ENCODE data around the gene MUS81. TPM values are rescaled to one million over a fixed set of nuclear protein-coding genes. Genes with fewer than 3 reads are reported as not detected.

The MUS81 gene
- total and polyA plus RNA-seq, 5 experiments from 2014 or later: 21.7 to 97.8 (median 26.5) TPM

DNA sequence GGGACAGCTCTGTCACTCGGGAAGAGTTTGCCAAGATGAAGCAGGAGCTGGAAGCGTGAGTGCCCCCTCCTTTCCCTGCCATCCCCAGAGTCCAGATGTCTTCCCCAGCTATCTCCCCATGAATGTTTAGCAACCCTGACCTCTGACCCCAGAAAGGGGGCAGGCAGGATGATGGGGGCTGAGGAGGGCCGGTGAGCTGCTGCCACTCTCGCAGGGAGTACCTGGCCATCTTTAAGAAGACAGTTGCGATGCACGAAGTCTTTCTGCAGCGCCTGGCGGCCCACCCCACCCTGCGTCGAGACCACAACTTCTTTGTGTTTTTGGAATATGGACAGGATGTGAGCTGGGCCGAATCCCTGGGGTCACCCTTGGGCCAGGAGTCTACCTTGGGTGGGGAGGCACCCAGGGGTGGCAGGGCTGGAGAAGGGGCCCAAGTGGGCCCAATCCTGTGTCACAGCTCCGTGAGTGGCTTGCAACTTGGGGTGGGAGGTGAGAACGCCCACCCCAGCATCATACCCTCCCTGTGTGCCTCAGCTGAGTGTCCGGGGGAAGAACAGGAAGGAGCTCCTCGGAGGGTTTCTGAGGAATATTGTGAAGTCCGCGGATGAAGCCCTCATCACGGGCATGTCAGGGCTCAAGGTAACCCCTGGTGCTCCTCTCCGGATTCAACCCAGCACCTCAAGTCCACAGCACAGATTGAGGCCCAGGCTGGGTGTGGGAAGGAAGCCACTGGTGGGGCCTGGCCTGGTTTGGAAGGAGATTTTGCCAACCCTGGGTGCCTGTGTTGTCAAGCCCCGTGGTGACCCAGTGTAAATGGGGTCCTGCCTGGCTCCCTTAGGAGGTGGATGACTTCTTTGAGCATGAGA is 9.8 kb upstream of the MUS81 start:
- DNase-seq (no peak), ATAC-seq (peak in 1 of 2 donors; percentile 15)
- H3K4me3 Mint-ChIP-seq: no peak overlapping the region
- peaks cover 4 to 29% (median 20%) of the 10 kb centered on the region in 3 donors for H3K36me3 Mint-ChIP-seq
- no peaks in the 10 kb centered on the region for H3K27me3 Mint-ChIP-seq
- POLR2A ChIA-PET: interaction anchor here (0.6 to 1.6 kb wide), 4 partner anchors 9 to 71 kb away, joined by 3 to 8 read pairs (median 6); partner anchors contain the start of gene MUS81
- peak overlapping the region in 2 of 10 donors; percentile 36 to 40 for H3K27ac Mint-ChIP-seq
- peaks cover 6 to 31% (median 24%) of the 10 kb centered on the region in 4 donors for H3K4me1 Mint-ChIP-seq
- no peaks in the 10 kb centered on the region for H3K9me3 Mint-ChIP-seq

DNA sequence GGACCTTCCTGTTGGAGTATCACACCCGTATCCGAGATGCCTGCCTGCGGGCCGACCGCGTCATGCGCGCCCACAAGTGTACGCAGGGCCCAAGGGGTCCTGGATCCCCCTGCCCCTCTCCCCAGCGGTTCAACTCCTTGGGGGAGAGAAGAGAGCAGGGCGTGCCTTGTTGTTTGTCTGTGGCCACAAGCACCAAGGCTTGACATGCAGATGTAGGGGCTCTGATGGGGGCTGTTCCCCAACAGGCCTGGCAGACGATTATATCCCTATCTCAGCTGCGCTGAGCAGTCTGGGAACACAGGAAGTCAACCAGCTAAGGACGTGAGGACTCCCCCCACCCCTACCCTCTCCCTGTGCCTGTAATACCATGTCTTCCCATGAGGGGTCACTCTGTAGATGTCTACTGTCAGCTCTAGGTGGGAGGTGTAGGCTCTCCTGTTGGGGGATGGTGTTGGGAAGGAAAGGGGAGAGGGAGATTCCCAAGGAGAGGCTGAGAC is 9.1 kb upstream of the MUS81 start:
- no peak overlapping the region for H3K4me3 Mint-ChIP-seq
- DNase-seq (no peak), ATAC-seq (peak in 1 of 2 donors; percentile 10)
- H3K9me3 Mint-ChIP-seq: no peaks in the 10 kb centered on the region
- peaks cover 6 to 38% (median 29%) of the 10 kb centered on the region in 4 donors for H3K4me1 Mint-ChIP-seq
- H3K27ac Mint-ChIP-seq: peak overlapping the region in 3 of 10 donors; percentile 36 to 65 (median 40)
- POLR2A ChIA-PET: interaction anchor here (0.6 to 1.2 kb wide), 6 partner anchors 8 to 202 kb away, joined by 3 to 7 read pairs (median 3); partner anchors contain the start of gene CCDC85B
- H3K36me3 Mint-ChIP-seq: peaks cover 4 to 35% (median 23%) of the 10 kb centered on the region in 3 donors
- no peaks in the 10 kb centered on the region for H3K27me3 Mint-ChIP-seq

DNA sequence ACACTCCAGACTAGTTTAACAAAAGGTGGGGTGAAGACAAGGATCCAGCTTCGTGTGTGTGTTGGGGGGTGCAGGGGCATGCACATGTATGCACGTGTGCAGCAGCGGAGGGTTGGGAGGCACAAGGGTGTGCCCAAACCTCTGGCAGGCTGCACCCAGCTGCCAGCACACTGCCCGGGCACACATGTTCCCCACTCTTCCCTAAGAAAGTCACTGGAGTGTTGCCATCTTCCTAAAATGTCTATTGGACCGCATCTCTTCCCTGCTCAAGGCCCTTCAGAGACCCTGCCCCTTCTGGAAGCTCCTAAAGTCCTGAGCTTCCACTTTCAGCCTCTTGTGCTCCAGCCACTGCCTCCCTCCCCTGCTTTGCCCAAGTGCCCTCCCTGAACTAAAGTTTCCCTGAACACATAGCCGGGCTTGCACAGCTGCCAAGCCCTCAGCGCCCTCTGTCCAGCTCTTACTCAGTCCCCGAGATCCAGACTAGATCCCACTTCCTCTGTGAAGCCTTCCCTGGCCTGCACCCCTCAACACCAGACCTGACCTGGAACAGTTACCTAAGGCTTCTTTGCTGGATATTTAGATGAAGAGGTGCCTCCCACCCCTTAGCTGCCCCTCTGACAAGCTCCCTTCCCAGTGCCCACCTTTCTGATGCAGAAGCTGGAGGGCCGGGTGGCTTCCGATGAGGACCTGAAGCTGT is 8.3 kb upstream of the MUS81 start:
- Mint-ChIP-seq H3K27ac (peak overlapping the region in 5 of 10 donors; percentile 4 to 80 (median 43)), H3K36me3 (peaks cover 4 to 43% (median 28%) of the 10 kb centered on the region in 3 donors), H3K9me3 (no peaks in the 10 kb centered on the region), H3K4me3 (peak overlapping the region in 2 of 10 donors; percentile 6 to 80), H3K27me3 (no peaks in the 10 kb centered on the region), H3K4me1 (peaks cover 11 to 46% (median 38%) of the 10 kb centered on the region in 4 donors)
- POLR2A ChIA-PET: interaction anchor here (0.6 to 1.2 kb wide), 5 partner anchors 8 to 201 kb away, joined by 3 to 7 read pairs (median 3); partner anchors contain the start of genes CCDC85B and SNX32
- DNase-seq (no peak), ATAC-seq (no peak)

DNA sequence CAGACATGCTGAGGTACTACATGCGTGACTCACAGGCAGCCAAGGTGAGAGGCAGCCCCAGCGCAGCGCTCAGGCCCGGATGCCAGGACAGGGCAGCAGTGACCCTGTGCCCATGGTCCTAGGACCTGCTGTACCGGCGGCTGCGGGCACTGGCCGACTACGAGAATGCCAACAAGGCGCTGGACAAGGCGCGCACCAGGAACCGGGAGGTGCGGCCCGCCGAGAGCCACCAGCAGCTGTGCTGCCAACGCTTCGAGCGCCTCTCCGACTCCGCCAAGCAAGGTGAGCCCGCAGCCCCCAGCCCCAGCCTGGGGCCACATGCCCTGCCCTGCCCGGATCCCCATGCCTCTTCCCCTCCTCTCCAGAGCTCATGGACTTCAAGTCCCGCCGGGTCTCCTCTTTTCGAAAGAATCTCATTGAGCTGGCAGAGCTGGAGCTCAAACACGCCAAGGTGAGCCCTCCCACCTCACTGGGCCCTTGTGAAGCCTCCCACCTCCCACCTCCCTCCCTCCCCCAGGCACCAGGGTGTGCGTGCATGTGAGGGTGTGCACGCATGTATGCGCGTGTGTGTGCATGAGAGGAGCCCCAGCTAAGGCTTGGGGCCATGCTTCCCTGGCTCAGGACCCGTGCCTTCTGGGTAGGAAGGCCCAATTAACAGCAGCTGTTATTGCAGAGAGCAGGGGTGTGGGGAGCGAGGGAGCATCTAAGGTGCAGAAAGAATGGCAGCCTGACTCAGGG is 7.6 kb upstream of the MUS81 start:
- peak overlapping the region in 2 of 10 donors; percentile 4 to 24 for H3K27ac Mint-ChIP-seq
- no peak overlapping the region for H3K4me3 Mint-ChIP-seq
- DNase-seq (no peak), ATAC-seq (no peak)
- H3K36me3 Mint-ChIP-seq: peaks cover 4 to 43% (median 28%) of the 10 kb centered on the region in 3 donors
- POLR2A ChIA-PET: interaction anchor here (1.2 to 1.5 kb wide), 2 partner anchors 19 to 141 kb away, joined by 3 to 4 read pairs; partner anchors contain the start of gene SNX32
- H3K27me3 Mint-ChIP-seq: no peaks in the 10 kb centered on the region
- H3K9me3 Mint-ChIP-seq: no peaks in the 10 kb centered on the region
- peaks cover 11 to 46% (median 38%) of the 10 kb centered on the region in 4 donors for H3K4me1 Mint-ChIP-seq

DNA sequence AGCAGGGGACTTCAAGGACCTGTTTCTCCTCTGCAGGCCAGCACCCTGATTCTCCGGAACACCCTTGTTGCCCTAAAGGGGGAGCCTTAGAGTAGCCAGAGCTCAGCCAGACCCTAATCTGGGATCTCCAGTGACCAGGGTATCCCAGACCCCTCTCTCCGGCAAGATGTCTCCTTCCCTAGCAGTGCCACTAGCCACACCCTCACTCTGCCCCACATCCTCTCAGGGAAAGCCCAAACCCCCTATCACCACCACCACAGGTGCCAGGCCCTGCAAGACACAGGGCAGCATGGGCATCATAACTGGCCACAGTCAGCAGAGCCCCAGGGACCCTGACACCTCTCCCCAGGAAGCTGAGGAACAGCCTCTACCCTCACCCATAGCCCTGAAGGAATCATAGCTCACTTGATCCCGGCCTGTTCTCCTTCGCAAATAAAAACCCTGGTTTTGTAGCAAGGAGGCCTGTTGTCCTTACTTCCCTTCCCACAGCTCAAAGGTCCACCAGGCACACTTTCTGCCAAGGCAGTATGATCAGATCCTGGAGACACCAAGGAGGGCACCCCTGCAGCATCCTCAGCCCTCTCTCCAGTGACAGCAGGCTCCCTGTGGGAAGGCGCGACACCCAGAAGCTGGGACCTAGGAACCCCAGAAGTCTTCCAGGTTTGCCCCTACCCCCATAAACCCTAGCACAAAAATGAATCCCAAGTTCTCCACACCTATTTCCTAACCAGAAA is 6.8 kb upstream of the MUS81 start:
- Mint-ChIP-seq H3K27me3 (no peaks in the 10 kb centered on the region), H3K4me1 (peaks cover 13 to 47% (median 41%) of the 10 kb centered on the region in 4 donors), H3K4me3 (peak overlapping the region in 5 of 10 donors; percentile 18 to 72 (median 35)), H3K9me3 (no peaks in the 10 kb centered on the region), H3K36me3 (peaks cover 4 to 43% (median 28%) of the 10 kb centered on the region in 3 donors), H3K27ac (peak overlapping the region in 6 of 10 donors; percentile 31 to 91 (median 74))
- POLR2A ChIA-PET: interaction anchor here (1.5 kb wide), 1 partner anchor 142 kb away, joined by 4 read pairs; no protein-coding TSS in a partner anchor
- ATAC-seq (no peak), DNase-seq (no peak)

DNA sequence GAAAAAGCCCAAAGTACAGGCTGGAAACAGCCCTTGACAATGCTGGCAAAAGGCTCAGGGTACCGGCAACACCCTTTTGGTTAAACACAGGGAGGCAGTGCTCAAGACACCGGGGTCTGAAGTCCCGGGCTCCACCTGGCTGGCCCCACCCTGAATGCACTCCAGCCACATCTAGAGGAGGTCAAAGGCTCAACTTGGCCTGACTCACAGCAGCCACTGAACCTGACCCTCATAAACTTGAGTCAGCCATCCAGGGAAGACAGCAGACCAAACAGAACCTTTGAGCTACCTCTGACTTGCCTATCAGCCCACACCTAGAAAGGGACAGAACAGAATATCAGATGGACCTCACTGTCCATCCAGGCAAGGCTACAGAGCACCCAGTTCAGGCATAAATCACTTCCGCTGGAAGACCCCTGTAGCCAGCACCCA is 6.1 kb upstream of the MUS81 start:
- DNase-seq (no peak), ATAC-seq (no peak)
- H3K9me3 Mint-ChIP-seq: no peaks in the 10 kb centered on the region
- POLR2A ChIA-PET: no interaction called here
- no peaks in the 10 kb centered on the region for H3K27me3 Mint-ChIP-seq
- H3K4me1 Mint-ChIP-seq: peaks cover 18 to 50% (median 47%) of the 10 kb centered on the region in 4 donors
- peak overlapping the region in 8 of 10 donors; percentile 40 to 91 (median 76) for H3K27ac Mint-ChIP-seq
- peak overlapping the region in 8 of 10 donors; percentile 14 to 95 (median 51) for H3K4me3 Mint-ChIP-seq
- H3K36me3 Mint-ChIP-seq: peaks cover 4 to 43% (median 28%) of the 10 kb centered on the region in 3 donors

DNA sequence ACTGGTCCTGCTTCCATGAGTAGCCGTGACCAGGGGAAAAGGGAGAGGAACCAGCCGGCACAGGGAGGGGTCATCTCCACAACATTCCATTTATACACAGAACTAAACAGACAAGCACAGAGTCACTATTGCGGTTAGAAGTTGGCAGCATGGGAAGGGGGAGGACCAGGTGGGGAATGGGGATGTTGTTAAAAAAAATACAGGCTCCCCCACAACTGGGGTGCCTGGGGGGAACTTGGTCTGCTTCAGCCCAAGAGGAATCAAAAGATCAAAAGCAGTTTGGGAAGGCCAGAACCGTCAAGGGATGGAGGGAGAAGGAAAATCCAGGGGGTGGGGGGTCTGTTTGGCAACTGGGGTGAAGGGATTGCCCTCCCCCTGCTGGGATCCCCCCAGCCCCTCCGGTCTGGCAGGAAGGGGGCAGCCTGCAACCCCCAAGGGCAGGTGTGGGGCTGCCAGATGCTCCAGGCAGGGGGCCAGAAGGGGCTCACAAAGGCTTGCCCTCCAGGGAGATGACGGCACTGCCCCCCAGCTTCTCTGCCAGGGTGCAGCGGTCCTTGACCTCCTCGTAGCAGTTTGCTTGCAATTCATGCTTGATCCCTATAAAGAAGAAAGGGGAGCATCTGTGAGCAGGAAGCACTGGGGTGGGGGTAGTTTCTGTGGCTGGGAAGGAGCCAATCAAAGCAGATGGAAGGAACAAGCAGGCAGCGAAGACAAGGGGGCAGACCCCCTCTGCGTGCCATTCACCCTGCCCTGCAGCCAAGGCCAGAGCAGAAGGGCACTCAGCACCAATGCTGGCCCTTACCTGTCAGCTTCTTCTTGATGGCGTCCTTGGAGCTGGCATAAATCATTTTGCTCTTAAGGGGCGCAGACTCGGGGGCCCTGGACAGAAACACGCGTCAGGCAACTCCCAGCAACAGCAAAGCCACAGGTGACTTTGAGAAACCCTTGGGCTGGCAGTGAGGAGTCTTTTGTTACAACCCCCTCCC is 5.1 kb upstream of the MUS81 start:
- H3K27ac Mint-ChIP-seq: peak overlapping the region in 7 of 10 donors; percentile 47 to 92 (median 75)
- no peaks in the 10 kb centered on the region for H3K9me3 Mint-ChIP-seq
- H3K27me3 Mint-ChIP-seq: no peaks in the 10 kb centered on the region
- peaks cover 23 to 56% (median 50%) of the 10 kb centered on the region in 4 donors for H3K4me1 Mint-ChIP-seq
- H3K4me3 Mint-ChIP-seq: peak overlapping the region; percentile 51 to 96 (median 92)
- POLR2A ChIA-PET: interaction anchor here (1.0 to 12.6 kb wide), 2 partner anchors 31 to 143 kb away, joined by 3 to 405 read pairs; partner anchors contain the start of genes CCDC85B, CTSW, FIBP and KAT5
- H3K36me3 Mint-ChIP-seq: peaks cover 4 to 43% (median 28%) of the 10 kb centered on the region in 3 donors
- ATAC-seq (no peak), DNase-seq (no peak)

DNA sequence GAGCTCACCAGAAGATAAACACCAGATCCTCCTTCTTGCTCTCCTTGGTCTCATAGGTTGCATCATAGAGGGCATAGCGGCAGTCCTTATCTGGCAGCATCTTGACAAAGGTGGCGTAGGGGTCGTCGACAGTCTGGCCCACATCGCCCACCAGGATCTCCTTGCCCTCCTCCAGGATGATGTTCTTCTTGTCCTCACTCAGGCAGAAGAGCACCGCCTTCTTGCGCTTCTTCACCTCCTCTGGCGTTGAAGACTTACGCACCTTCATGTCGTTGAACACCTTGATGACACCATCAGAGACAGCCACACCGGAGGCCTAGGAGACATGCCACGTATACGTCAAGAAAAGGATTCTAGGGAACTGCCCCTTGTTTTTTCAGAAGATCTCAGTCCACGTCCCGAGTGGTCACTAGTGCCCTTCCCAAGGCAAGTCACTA is 4.3 kb upstream of the MUS81 start:
- H3K27me3 Mint-ChIP-seq: no peaks in the 10 kb centered on the region
- peaks cover 28 to 58% (median 53%) of the 10 kb centered on the region in 4 donors for H3K4me1 Mint-ChIP-seq
- DNase-seq (no peak), ATAC-seq (no peak)
- POLR2A ChIA-PET: interaction anchor here (1.0 to 12.6 kb wide), 5 partner anchors 8 to 241 kb away, joined by 3 to 405 read pairs (median 5); partner anchors contain the start of genes CCDC85B, CTSW, FIBP and KAT5
- peak overlapping the region; percentile 87 to 96 (median 94) for H3K4me3 Mint-ChIP-seq
- H3K27ac Mint-ChIP-seq: peak overlapping the region in 9 of 10 donors; percentile 79 to 96 (median 92)
- H3K9me3 Mint-ChIP-seq: no peaks in the 10 kb centered on the region
- H3K36me3 Mint-ChIP-seq: peaks cover 4 to 45% (median 28%) of the 10 kb centered on the region in 3 donors

DNA sequence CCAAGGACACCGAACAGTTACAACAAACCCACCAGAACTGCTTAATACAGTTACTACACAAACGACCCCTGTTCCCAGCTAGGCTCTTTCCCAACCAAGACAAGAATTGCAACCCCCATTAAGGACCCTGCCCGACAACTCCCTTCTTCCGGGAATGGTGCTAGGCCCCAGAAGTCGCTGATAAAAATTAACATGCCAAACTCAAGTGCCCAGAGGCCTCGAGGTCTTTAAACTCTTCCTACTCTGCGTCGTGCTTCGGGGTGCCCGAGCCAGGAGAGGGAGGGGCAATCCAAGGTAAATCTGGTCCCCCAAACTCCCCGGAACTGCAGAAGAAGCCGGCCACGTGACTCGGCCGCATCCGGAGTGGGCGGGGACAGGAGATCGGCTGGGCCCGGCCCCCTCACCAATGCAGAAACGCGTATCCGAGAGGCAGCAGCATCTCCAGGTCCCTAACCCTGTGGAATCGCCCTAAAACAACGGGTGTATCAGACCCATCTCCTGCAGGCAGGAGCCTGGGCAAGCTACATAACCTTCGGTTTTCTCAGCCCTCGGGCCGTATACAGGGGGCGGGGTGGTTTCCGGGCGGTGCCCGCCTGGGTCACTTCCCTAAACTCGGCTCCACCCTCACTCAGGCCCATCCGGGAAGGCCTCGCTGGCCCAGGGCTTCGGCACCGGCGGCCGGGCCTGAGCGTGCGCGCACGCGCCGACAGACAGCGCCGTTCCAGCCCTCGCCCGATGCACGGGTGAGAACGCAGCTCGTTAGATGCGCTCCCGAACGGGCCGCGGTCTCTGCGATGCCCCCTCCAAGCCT is 3.3 kb upstream of the MUS81 start:
- Mint-ChIP-seq H3K4me1 (peaks cover 28 to 66% (median 55%) of the 10 kb centered on the region in 4 donors), H3K4me3 (peak overlapping the region; percentile 87 to 96 (median 94)), H3K27me3 (no peaks in the 10 kb centered on the region), H3K27ac (peak overlapping the region; percentile 79 to 96 (median 92)), H3K36me3 (peaks cover 4 to 44% (median 22%) of the 10 kb centered on the region in 3 donors), H3K9me3 (no peaks in the 10 kb centered on the region)
- ATAC-seq (peak; percentile 5 to 11), DNase-seq (peak; percentile 76 to 90 (median 83))
- POLR2A ChIA-PET: interaction anchor here (0.9 to 12.6 kb wide), 10 partner anchors 9 to 242 kb away, joined by 3 to 405 read pairs (median 6); partner anchors contain the start of genes BANF1, CCDC85B, CTSW and EFEMP2

Measured in naive thymus-derived CD8-positive, alpha-beta T cell (primary cell).